Measurements from ENCODE around the gene NFE2L3.
A peak's percentile ranks its signal among the peaks of the same experiment; 100 is the strongest.
"Not testable (repeated sequence)": the region's sequence is repeated elsewhere in the genome, so short reads cannot be mapped to it uniquely, and the experiment has no call there.

The NFE2L3 gene

GRCh38 chr7:26147030-26147429, 5.0 kb upstream of the NFE2L3 start:
- DNase-seq = no peak

- DNase-seq = not testable (repeated sequence)
Measured at GRCh38 chr7:26147646-26148306, 4.2 kb upstream of the NFE2L3 start.

GRCh38 chr7:26148307-26148700, 3.7 kb upstream of the NFE2L3 start:
- not testable (repeated sequence) for DNase-seq

- DNase-seq = no peak
Measured at GRCh38 chr7:26149391-26149977, 2.5 kb upstream of the NFE2L3 start.

- no peak for DNase-seq
Measured at GRCh38 chr7:26151096-26151495, 902 bp upstream of the NFE2L3 start.

GRCh38 chr7:26151650-26151952, 397 bp upstream of the NFE2L3 start:
- DNase-seq = no peak

- DNase-seq = peak in 1 of 2 experiments; percentile 13
Measured at GRCh38 chr7:26152782-26153240, 813 bp downstream of the NFE2L3 start.

- no peak for DNase-seq
Measured at GRCh38 chr7:26153241-26153822, 1.3 kb downstream of the NFE2L3 start.

GRCh38 chr7:26153823-26154783, 2.1 kb downstream of the NFE2L3 start:
- peak in 1 of 2 experiments; percentile 8 for DNase-seq

- no peak for DNase-seq
Measured at GRCh38 chr7:26155531-26156375, 3.8 kb downstream of the NFE2L3 start.

- DNase-seq = peak; percentile 40 to 54
Measured at GRCh38 chr7:26156451-26157420, 4.7 kb downstream of the NFE2L3 start.

- no peak for DNase-seq
Measured at GRCh38 chr7:26157520-26158105, 5.6 kb downstream of the NFE2L3 start.

GRCh38 chr7:26159243-26159642, 7.2 kb downstream of the NFE2L3 start:
- DNase-seq = no peak

- DNase-seq = no peak
Measured at GRCh38 chr7:26160896-26161295, 8.9 kb downstream of the NFE2L3 start.

- DNase-seq = no peak
Measured at GRCh38 chr7:26162431-26162830, 10.4 kb downstream of the NFE2L3 start.

GRCh38 chr7:26163804-26164203, 11.8 kb downstream of the NFE2L3 start:
- DNase-seq = not testable (repeated sequence)

GRCh38 chr7:26165950-26166683, 14.1 kb downstream of the NFE2L3 start:
- DNase-seq = no peak

GRCh38 chr7:26166684-26167266, 14.8 kb downstream of the NFE2L3 start:
- DNase-seq = no peak

- no peak for DNase-seq
Measured at GRCh38 chr7:26167303-26167934, 15.4 kb downstream of the NFE2L3 start.

All from activated CD4-positive, alpha-beta T cell treated with anti-CD3 and anti-CD28 coated beads, Interleukin-2, amount 50 U/mL, for 4 hours (primary cell).